ENCODE data around the gene IGSF21.
A peak's percentile ranks its signal among the peaks of the same experiment; 100 is the strongest.

IGSF21 gene

DNA sequence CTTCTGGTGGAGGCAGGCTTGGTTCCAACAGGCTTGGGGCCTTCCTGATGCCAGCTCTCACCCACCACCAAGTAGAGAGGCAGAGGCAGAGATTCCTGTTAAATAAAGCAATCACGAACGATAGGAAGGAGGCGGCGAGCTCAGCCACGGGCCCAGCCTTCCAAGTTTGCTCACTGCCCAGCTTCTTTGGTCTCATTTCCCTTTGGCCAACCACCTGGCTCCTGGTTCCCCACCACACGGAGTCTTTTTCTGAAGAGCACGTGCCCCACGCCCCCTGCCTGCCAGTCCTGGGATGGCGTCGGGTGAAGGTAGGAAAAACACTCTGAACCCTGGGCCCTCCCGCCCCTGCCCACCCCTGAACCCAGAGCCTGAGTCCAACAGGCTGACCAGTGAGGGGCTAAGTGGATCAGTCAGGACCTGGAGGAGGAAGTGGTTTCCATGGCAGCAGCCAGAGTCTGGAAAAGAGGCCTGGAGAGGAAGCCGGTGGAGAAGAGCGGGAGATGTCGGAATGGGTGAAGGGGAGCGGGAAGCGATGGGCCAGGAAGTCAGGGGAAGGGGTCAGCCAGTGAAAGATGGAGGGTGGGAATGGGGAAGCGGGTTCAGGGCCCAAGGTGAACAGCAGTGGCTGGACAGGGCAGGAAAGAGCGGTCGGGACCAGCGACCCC is 214.9 kb downstream of the IGSF21 start:
- Histone ChIP-seq H3K4me3 (replicated peaks; ENCODE audit: low read depth, low read length) (no peak overlapping the region), H3K27me3 (replicated peaks; ENCODE audit: control insufficient read depth, insufficient read depth, low read length) (peaks cover 1% of the 10 kb centered on the region), H3K36me3 (ENCODE audit: control insufficient read depth, insufficient read depth, low read length) (no peaks in the 10 kb centered on the region)
- TF ChIP-seq, protein P1, sequence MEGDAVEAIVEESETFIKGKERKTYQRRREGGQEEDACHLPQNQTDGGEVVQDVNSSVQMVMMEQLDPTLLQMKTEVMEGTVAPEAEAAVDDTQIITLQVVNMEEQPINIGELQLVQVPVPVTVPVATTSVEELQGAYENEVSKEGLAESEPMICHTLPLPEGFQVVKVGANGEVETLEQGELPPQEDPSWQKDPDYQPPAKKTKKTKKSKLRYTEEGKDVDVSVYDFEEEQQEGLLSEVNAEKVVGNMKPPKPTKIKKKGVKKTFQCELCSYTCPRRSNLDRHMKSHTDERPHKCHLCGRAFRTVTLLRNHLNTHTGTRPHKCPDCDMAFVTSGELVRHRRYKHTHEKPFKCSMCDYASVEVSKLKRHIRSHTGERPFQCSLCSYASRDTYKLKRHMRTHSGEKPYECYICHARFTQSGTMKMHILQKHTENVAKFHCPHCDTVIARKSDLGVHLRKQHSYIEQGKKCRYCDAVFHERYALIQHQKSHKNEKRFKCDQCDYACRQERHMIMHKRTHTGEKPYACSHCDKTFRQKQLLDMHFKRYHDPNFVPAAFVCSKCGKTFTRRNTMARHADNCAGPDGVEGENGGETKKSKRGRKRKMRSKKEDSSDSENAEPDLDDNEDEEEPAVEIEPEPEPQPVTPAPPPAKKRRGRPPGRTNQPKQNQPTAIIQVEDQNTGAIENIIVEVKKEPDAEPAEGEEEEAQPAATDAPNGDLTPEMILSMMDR (IDR thresholded peaks at IDR 0.05; ENCODE audit: insufficient read depth, low read length, poor library complexity, severe bottlenecking), result peak; percentile 57
- no peak for DNase-seq (ENCODE audit: extremely low read depth, insufficient read length)

DNA sequence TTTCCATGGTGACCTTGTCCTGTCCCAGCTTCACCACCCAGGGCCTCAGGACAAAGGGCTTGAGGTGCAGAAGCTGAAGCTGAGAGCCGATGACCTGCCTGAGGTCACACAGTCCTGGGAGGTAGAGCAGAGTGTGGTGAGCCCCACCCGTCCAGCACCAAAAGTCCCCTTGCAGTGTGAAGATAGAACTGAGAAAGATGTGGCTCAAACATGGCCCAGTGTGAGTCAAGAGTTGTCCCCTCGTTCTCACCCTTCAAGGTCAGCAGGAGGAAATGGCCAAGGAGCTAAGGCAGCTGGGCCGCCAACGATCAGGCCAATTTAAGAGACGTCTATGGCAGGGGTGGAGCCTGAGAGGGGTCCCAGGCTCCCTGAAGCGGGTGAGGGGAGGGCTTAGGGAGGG is 215.7 kb downstream of the IGSF21 start:
- DNase-seq (ENCODE audit: extremely low read depth, insufficient read length), result no peak
- H3K27me3 ChIP-seq (replicated peaks; ENCODE audit: control insufficient read depth, insufficient read depth, low read length), result peaks cover 1% of the 10 kb centered on the region
- TF ChIP-seq, protein P1 (IDR thresholded peaks at IDR 0.05; ENCODE audit: insufficient read depth, low read length, poor library complexity, severe bottlenecking), result no peak
- no peak overlapping the region for H3K4me3 ChIP-seq (replicated peaks; ENCODE audit: low read depth, low read length)
- H3K36me3 ChIP-seq (ENCODE audit: control insufficient read depth, insufficient read depth, low read length), result no peaks in the 10 kb centered on the region

DNA sequence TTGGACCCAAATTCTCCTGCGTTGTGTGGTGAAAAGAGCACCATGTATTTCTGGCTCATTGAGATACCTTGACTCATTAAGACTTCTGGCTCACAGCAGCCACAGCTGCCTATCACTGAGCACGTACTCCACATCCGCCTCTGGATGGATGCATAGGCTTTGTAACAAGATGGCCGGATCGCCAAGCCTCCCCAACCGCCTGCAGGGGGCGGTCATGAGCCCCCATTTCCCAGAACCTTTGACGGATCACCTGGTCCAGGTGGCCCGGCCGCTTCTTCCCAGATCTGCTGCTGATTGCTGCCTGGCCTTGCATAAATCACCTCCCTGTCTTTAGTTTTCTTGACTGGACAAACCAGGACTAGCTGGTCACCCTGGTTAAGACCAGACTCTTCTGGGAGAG is 216.6 kb downstream of the IGSF21 start:
- Histone ChIP-seq H3K36me3 (ENCODE audit: control insufficient read depth, insufficient read depth, low read length) (no peaks in the 10 kb centered on the region), H3K4me3 (replicated peaks; ENCODE audit: low read depth, low read length) (no peak overlapping the region), H3K27me3 (replicated peaks; ENCODE audit: control insufficient read depth, insufficient read depth, low read length) (peaks cover 1% of the 10 kb centered on the region)
- no peak for DNase-seq (ENCODE audit: extremely low read depth, insufficient read length)
- TF ChIP-seq, protein P1 (IDR thresholded peaks at IDR 0.05; ENCODE audit: insufficient read depth, low read length, poor library complexity, severe bottlenecking), result peak; percentile 54

DNA sequence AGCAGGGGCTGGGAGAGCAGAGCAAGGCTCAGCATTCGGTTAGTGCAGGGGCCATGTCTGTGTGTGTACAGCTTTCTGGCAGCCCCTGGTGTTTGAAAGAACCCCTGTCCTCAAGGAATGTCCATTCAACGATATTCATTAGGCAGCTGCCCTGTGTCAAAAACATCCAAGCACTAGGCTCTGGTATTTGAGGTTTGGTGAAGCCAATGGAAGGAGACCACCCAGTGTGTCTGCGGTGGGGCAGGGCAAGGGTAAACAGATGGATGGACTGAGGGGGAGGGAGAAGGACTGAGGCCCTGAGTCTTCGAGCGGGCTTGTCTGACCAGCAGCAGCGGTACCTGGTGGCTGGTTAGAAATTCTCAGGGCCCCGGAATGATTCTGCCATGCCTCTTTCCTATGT is 217.5 kb downstream of the IGSF21 start:
- Histone ChIP-seq H3K36me3 (ENCODE audit: control insufficient read depth, insufficient read depth, low read length) (no peaks in the 10 kb centered on the region), H3K27me3 (replicated peaks; ENCODE audit: control insufficient read depth, insufficient read depth, low read length) (peaks cover 1% of the 10 kb centered on the region), H3K4me3 (replicated peaks; ENCODE audit: low read depth, low read length) (no peak overlapping the region)
- DNase-seq (ENCODE audit: extremely low read depth, insufficient read length), result no peak
- TF ChIP-seq, protein P1 (IDR thresholded peaks at IDR 0.05; ENCODE audit: insufficient read depth, low read length, poor library complexity, severe bottlenecking), result no peak

DNA sequence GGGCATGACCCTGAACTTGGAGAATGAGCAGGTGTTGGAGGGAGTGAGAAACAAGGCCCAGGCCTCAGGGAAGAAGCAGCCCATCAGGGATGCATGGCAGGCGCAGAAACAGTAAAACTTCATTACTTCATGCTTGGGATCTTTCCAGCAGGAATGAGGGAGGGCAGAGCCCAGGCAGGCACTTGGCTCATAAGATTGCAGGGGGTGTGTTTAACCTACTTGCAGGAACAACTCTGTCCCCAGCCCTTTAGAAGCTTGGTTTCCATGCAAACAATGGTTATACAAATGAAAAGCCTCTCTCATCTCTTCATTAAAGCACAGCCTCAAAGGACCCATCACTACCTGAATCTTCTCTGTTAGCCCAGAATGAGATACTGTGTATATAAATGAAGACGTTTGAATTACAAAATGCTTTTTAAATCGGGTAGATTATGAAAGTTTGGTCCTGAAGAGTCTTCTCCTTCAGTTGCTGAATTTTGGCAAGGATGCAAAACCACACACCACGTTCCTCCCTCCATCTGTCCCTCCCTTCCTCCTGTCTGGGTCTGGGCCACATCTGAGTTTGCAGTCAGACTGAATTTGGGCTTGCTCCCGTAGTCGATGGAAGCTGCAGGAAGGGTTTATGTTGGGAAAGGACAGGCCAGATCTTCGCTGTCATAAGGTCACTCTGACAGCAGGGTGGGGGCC is 218.8 kb downstream of the IGSF21 start:
- DNase-seq (ENCODE audit: extremely low read depth, insufficient read length), result no peak
- Histone ChIP-seq H3K36me3 (ENCODE audit: control insufficient read depth, insufficient read depth, low read length) (no peaks in the 10 kb centered on the region), H3K4me3 (replicated peaks; ENCODE audit: low read depth, low read length) (no peak overlapping the region), H3K27me3 (replicated peaks; ENCODE audit: control insufficient read depth, insufficient read depth, low read length) (peaks cover 1% of the 10 kb centered on the region)
- TF ChIP-seq, protein P1 (IDR thresholded peaks at IDR 0.05; ENCODE audit: insufficient read depth, low read length, poor library complexity, severe bottlenecking), result no peak

Measured in GM06990 (cell line).